NOMO-1 treated with DMSO at 0.1 percent for 48 hours (cell line): Measurements from ENCODE around the gene DYNLRB1.

ENCODE experiments used
- DNase-seq: peaks from one replicate; lab custom pipeline; 2025; ENCODE audit not compliant: unreplicated experiment; lab: John Stamatoyannopoulos, UW

The DYNLRB1 gene

DNA sequence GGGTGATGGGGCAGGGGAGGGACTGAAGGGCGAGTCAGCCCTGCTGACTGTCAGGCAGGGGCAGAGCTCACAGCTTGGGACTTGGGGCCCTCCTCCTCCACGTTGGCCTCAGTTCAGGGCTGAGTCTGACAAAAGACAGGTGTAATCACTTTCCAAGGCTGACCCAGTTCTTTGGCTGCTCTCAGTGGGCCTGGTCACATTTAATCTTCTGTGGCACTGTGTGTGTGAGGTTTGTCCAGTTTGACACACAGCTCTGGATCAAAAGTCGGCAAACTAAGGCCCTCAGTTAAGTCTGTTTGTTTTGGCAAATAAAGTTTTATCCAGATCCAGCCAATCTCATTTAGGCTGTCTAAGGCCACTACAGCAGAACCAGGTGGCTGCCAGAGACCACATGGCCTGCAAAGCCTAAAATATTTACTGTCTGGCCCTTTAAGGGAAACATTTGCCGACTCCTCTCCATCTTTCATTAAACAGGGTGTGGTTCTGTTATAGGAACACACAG, 37.2 kb downstream of the DYNLRB1 start:
- no peak for DNase-seq

DNA sequence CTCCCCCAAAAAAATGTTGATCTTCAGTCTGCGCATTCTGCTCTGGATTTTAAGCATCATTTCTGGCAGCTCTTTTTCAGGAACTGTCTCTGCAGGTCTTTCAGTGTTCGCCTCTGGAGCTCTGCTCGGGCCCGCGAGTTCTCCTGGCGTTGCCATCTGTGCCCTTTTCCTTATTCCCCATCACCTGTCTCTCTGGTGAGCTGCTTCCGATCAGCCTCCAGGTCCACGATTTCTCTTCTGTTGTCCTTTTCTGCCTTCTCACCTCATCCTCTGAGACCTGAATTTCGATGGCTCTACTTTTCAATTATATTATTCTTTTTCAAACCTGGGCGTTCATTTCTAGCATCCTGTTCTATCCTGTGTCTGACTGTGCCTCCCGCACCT, 41.7 kb downstream of the DYNLRB1 start:
- DNase-seq = no peak

DNA sequence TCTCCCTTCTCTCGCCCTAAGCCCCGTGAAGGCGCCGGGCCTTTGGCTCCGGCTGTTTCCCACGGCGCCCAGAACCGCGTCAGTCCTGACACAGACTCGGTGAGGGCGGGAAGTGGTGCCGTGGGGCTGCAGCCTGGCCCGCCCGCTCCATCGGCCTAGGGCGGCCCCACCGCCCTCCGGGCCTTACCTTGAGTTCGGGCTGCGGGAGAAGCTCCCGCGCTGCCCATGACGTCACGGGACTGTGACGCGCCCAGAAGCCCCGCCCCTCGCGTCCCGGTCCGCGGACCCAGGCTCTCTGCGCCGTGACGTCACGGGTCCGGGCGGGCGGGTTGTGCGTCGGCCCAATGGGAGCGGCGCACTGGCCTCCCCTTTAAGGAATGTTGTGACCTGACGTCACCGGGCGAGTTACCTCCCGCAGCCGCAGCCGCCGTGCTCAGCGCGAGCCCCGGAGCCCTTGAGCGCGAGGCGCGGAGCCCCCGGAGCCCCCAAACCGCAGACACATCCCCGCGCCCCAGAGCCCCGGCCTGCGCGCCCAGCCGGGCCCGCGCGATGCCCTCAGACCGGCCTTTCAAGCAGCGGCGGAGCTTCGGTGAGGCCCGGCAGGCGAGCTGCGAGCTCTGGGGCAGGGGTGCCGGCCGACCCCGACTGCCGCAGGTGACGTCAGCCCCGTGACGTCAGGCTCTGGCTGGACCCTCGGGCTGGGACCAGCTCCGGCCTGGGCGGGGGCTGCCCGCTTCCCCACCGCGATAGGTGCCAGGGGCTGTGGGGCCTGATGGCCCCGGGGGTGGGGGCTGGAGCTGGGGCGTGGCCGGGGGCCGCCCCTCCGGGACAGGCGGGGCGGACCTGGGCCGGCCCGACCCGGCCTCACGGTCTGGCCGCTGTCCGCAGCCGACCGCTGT, 42.3 kb downstream of the DYNLRB1 start, which contains the start of gene MAP1LC3A:
Gene MAP1LC3A (plus strand): TSS at position 399 of the 899 bp plus-strand sequence. CDS start 151 bp downstream, at position 550.
- DNase-seq = no peak

DNA sequence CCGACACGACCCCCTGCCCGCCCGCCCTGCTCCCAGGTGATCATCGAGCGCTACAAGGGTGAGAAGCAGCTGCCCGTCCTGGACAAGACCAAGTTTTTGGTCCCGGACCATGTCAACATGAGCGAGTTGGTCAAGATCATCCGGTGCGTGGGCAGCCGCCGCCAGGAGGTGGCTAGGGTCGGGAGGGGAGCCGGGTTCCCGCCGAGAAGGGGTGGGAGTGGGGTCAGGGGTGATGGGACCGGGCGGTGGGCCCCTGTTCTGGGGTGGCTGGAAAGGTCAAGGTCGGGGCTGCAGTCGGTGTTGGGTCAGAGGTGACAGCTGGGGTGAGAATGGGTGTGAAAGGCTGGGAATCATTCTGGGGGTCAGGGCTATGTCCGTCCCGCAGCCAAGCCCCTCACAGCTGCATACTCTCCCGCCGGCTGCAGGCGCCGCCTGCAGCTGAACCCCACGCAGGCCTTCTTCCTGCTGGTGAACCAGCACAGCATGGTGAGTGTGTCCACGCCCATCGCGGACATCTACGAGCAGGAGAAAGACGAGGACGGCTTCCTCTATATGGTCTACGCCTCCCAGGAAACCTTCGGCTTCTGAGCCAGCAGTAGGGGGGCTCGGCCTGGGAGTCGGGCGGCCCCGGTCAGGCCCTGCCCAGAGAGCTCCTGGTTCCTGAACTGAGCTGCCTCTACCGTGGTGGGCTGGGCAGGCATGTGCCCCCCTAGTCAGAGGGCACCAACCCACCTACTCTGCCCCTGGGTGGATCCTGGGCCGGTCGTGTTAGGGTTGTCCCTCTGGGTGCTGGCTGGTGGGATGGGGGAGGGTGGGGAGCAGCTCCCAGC, 43.3 kb downstream of the DYNLRB1 start:
- DNase-seq = no peak

DNA sequence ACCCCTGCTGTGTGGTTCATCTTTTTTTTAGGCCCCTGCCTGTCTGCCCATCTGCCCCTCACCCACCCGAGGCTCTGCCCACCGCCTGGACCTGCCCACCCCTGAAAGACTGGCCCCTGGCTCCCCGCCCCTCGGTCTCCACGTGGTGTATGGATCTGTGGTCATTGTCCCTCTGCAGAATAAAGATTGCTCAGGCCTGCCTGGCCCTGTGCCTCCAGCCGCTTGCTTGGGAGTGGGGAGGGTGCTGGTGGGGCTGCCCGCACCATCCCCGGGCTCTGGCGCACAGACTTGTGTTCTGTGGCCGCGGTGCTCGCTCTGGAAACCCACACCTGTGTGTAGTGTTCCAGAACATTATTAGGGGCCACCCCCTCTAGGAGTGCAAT, 43.9 kb downstream of the DYNLRB1 start:
- DNase-seq = no peak

DNA sequence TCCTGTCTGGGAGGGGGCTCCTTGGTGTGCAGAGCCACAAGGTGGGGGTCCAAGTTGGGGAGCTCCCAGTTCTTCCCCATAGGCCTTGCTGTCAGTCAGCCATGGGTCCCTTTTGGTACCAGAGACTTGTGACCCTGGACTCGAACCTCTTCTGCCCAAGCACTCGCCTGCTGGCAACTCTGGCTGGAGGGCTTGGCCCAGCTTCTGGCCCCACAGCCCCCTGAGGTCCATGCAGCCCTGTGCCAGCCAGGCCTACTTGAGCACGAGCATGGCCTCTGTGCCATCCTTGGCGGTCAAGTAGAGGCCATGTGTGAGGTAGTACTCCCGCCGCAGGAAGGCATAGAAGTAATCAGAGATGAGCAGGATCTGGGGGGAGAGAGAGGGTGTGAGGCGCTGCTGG, 44.4 kb downstream of the DYNLRB1 start:
- DNase-seq = no peak

DNA sequence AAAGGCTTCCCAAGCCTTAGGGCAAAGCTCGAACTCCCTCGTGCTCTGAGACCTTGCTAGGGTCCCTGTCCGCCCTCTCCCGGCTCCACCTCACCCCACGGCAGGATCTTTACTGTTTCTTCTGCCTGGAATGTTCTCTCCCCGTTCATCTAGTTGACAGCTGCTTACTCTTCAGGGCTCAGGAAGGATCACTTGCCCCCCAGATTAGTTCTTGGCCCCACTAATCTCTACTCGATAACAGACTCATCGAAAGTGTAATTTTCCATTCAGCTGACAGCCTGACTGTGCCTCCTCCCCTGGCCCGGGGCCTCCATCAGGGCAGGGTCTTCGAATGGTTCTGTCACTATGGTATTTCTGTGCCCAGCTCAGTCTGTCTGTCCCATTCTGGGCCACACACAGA, 45.4 kb downstream of the DYNLRB1 start:
- no peak for DNase-seq

DNA sequence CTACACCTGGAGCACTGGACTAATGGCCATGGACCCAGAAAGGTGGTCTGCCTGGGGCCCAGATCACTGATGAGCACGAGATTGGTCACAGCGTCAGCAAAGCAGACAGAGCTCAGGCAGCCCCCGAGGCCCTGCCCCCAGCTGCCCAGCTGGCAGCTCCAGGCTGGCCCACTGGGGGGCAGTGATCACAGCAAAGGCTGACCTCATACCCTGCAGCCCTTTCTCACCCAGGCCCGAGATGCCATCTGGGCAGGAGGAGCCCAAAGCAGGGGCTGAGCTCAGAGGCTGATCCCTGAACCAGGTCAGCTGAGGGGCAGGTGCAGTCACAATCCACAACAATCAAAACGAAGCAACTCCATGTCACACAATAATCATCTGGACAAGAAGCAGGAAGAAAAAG, 46.4 kb downstream of the DYNLRB1 start:
- no peak for DNase-seq

DNA sequence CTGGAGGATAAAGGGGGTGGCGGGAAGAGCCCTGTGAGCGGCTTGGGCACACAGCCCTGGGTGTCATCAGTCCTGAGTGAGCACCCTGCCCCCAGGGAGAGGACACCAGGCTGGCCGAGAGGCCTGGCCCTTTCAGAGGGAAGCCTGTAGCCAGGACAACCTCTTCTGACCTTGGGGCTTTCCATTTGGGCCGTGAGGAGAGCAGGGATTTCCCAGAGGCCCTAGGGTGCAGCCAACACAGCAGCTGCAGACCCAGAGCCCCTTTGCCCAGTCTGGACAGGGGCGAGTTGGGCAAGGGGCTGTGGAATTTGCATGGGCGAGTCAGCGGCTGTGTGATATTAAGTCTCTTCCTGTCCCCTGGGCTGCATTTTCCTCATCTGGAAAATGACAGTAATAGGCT, 48.6 kb downstream of the DYNLRB1 start:
- no peak for DNase-seq

DNA sequence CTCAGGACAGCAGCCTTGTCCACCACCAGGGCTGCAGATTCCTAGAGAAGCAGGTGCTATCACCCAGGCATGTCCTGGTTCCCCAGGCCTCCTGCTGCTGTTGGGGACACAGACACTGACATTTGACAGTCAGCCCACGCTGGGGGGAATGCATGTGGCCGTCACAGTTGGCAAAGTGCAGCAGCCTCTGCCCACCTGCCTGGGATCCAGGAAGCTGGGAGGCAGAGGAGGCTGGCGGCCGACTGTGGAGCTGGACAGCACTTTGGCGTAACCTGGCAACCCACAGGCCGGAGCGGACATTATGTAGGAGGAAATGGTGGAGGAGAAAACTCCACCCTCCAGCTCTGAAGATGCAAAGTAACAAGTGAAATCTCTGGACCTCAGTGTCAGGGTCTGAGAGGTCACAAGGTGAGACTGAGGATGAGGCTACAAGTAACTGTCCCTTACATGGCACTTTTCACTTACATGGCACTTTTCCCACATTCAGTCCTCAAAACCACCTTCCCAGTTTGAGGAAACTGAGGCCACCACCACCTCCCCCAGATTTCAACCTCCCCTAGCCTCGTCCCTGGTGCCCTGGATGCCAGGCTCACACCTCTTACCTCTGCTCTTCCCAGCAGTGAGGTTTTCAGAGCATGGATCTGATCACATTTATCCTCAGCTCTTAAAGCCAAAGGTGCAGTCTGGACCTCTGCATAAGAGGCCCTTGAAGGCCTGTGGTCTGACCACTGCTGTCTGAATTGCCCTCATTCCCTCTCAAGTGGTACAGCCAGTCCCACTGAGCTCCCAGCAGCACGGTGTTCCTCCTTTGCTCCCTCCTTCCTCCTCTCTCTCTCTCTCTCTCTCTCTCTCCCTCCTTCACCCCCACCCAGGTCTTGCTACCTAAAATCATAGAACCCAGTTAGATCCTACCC, 51.0 kb downstream of the DYNLRB1 start:
- no peak for DNase-seq

DNA sequence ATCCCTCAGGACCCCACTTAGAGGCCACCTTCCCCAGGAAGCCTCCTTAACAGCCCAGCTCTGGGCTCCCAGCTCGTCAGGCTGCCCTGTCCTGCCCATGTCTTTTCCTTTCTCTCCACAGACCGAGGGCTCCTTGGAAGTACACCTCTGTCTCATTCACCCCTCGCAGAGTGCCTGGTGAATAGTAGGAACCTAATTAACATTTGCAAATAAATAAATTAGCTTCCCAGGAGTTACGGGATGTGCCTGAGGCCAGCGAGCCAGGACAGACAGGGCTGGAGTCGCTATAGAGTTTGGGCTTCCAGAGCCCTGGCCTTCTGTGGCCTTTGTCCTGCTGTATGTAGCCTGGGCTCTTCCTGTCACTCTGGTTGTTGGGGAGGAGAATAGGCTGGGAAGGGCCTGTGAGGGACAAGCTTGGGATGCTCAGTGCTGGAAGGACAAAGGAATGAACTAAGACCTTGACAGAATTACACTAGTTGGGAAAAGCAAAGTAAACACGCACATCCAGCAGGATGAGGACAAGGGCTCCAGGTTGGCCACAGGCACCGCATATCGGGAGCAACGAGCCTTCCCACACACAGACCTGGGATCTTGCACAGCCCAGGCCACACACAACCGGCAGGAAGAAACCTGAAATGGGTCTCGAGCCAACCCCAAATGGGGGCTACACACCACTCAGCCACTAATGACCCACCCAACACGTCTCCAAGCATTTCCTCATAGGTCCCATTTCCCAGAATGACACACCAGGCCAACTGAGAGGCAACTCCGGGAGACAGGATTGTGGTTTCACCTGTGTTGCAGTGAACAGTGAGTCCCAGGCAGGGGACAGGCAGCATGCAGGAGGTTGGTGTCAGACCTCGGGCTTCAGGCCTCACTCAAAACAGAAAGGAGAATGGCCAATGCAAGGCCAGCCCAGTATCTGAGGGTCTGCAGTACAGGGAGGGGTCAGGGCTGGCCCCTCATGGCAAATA, 52.0 kb downstream of the DYNLRB1 start:
- no peak for DNase-seq

DNA sequence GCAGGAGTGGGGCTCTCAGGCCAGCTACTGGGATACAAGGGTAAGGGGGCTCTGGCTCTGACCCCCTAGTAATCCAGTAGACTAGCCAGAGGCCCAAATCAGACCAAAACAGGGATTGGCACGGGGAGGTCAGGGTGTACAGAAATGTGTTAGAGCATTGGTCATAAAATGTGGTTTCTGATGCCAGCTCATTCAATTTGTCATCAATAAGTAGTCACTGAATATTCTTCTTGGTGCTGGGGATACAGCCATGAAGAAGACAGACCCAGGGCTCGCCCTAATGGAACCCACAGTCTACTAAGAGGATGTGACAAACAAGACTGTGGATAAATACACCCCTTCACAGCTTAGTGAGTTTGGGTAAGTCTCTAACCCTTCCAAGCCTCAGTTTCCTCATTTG, 53.4 kb downstream of the DYNLRB1 start:
- no peak for DNase-seq

DNA sequence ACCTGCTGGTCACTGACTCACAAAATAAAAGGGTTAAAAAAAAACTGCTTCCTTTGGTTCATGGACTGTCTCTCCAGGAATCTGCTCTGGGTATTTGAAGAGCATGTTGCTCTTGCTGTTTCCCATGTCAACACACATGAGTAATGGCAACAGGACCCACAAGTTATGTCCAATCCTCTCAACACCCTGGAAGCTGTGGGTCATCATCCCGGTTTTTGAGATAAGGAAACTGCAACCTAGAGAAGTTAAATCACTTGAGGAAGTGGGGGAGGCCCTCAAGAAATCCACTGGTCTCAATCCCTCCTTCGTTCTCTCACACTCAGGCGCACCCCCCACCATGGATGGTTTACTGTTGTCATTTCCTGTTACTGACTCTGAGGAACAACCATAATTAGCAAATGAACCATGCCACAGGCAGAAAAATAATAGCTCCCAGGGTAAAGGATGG, 54.7 kb downstream of the DYNLRB1 start:
- peak; percentile 58 for DNase-seq

DNA sequence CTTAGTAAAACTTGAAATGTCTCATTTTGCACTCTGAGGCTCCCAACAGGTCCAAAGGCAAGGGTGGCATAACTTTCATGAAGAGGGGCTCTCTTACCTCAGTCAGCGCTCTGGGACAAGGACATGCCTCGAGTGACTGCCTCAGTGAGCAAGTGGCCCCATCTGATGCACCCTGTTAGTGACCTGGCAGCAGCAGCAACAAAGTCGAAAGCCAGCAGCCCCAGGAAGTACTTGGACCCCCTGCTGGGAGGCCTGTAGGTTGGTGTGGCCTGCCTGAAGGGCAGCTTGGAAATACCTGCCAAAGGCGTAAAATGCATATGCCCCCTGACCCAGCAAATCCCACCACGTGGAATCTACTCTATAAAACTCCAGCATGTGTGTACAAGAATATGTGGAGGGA, 55.5 kb downstream of the DYNLRB1 start:
- DNase-seq = no peak

DNA sequence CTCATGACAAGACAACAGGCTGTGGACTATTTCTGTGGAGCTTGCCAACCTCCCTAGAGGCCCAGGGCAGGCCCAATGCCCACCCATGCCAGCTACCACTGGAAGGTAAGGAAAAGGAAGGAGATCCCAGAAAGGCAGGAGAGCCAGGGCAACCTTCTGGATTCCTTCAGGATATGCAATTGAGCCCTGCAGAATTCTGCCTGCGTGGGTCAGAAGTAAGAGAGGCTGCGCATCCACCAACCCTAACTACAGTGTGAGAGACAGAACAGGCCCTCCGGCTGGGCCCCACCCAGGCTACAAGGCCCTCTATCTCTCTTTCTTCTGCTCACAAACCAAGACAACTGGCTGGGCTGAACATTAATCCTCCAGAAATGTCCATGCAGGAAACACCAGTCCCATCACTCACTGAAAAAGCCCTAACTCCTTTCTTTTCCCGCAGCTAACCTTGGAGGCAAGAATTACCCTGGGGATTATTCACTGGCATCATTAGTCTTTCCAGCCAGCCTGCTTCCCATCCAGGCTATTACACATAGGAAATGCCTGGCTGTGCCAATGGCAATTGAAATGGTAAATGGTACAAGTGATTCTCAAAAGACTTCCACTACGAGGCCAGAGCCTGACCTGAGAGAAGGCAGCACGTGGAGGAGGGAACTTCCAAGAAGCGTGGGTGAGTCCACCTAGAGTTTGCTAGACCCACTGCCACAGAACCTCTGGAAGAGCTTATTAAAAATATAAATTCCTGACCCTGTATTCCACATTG, 57.5 kb downstream of the DYNLRB1 start:
- no peak for DNase-seq

DNA sequence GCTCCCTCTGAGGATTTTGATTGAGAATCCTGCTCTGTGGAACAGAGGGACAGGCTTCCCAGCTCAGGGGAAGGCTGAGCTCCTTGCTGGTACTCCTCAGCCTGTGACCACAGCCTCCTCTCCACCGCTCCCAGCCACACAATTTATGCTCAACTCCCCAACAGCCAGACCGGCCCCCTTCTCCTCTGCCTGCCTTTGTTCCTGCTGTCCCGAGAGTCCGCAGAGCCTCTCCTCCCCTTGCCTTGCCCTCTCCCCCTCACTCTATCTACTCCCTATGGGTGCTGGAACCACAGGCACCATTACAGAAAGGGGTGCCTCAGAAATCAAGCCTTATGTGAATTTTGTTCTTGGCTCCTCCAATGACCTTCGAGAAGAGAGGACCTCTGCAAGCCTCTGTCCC, 58.2 kb downstream of the DYNLRB1 start:
- DNase-seq = no peak

DNA sequence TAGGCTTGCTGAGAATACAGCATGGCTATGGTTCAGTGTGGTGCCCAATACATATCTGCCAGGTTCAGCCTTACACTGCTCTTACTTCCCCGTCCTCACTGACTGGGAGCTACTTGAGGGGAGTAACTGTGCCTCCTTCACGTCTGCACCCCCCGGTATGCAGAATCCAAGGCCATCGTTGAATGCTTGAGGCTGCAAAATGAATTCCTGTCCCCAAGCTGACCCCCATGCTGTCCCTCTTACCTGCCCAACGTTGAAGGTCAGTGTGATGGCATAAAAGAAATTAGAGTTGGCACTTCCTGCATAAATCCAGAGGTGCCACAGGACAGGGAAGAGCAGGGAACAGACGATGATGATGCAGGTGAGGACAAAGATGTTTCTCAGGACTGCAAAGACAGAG, 58.6 kb downstream of the DYNLRB1 start:
- no peak for DNase-seq

DNA sequence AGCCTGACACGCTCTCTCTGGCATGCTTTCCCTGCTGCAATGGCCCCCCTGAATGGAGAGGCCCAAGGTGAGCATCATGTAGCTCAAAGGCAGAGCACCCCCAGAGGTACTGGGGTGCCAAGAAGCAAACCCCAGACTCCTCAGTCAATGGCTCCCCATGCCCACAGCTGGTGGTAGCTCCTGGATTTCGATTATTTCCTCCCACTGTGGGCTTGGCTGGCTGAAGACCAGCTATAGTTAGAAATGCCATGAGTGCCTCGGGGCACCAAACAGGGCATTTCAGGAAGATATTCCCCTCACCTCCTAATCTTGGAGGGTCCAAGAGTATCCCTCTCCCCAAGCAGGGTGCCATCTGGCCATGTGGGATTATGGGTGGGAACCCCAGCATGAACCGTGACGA, 59.0 kb downstream of the DYNLRB1 start:
- no peak for DNase-seq

DNA sequence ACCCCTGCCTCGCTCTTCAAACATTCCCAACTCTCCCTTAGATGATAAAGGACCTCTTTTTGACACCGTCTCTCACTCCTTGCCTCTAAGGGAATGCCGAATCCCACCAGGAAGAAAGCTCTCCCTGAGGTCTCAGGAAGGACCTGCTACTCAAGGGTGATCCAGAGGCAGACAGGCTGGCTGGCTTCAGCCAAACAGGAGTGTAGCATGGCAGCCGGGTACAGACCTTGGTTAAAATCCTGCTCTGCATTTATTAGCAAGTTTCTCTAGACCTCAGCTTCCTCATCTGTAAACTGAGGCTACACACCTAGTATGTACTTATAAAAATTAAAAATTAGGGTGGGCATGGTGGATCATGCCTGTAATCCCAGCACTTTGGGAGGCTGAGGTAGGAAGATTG, 59.5 kb downstream of the DYNLRB1 start:
- no peak for DNase-seq
